Hepatocyte (in vitro differentiated cells): ENCODE measurements around the gene INPP4B.

Experiments
- EZH2 ChIP-seq: fragments of 200-600 bp; sonication (generic); IDR thresholded peaks from 2 replicates; pipeline ENCODE4 v1.6.1; 2016; ENCODE audit warnings: antibody characterized with exemption, mild to moderate bottlenecking, borderline replicate concordance
- EZH2phosphoT487 ChIP-seq: fragments of 200-600 bp; sonication (generic); IDR thresholded peaks from one replicate; pipeline ENCODE4 v1.6.1; 2018; ENCODE audit warnings: antibody characterized with exemption, mild to moderate bottlenecking, low read depth, moderate library complexity; ENCODE audit not compliant: unreplicated experiment, severe bottlenecking
- TF ChIP-seq, protein P1 (sequence below): fragments of 200-600 bp; sonication (generic); IDR thresholded peaks from 2 replicates; pipeline ENCODE4 v1.5.1; 2016; ENCODE audit warnings: antibody characterized with exemption, mild to moderate bottlenecking; ENCODE audit not compliant: poor library complexity

- TF ChIP-seq, protein P1, sequence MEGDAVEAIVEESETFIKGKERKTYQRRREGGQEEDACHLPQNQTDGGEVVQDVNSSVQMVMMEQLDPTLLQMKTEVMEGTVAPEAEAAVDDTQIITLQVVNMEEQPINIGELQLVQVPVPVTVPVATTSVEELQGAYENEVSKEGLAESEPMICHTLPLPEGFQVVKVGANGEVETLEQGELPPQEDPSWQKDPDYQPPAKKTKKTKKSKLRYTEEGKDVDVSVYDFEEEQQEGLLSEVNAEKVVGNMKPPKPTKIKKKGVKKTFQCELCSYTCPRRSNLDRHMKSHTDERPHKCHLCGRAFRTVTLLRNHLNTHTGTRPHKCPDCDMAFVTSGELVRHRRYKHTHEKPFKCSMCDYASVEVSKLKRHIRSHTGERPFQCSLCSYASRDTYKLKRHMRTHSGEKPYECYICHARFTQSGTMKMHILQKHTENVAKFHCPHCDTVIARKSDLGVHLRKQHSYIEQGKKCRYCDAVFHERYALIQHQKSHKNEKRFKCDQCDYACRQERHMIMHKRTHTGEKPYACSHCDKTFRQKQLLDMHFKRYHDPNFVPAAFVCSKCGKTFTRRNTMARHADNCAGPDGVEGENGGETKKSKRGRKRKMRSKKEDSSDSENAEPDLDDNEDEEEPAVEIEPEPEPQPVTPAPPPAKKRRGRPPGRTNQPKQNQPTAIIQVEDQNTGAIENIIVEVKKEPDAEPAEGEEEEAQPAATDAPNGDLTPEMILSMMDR = no peak
- TF ChIP-seq EZH2phosphoT487 (no peak), EZH2 (no peak)
These were observed 348.5 kb downstream of the INPP4B start for GRCh38 chr4:142497606-142498005.
